Activated T-helper 1 cell treated with Interleukin-2 at 50 U/mL for 16 hours (primary cell): Measurements from ENCODE around the gene EMC8.

Experiments
- DNase-seq: peaks from one replicate; pipeline ENCODE4 v3.0.0-alpha.2; 2020; ENCODE audit warnings: low read depth

EMC8 gene

GRCh38 chr16:85783441-85783840 is 15.9 kb downstream of the EMC8 start:
- DNase-seq: no peak

DNA sequence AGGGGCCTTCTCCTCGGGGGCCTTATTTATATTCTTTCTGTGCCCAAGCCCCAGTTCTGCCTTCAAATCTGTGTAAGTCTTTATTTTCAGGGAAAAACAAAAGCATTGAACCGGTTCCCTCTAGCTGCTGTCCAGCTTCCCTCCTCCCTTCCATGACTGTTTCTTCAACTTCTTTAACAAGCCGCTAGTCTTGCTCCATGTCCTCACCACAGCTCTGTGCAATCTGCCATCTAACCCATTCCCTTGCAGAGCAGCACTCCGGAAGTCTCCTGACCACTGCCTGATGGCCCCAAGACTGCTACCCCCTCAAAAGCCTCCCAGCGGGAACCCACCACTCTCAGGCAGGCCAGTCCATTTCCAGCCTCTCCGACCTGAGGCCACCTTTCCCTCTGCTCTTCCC is 16.9 kb downstream of the EMC8 start:
- DNase-seq: no peak

GRCh38 chr16:85781695-85782370 is 17.5 kb downstream of the EMC8 start:
- DNase-seq: no peak

- DNase-seq: no peak
Measured at GRCh38 chr16:85781156-85781555, 18.2 kb downstream of the EMC8 start.

DNA sequence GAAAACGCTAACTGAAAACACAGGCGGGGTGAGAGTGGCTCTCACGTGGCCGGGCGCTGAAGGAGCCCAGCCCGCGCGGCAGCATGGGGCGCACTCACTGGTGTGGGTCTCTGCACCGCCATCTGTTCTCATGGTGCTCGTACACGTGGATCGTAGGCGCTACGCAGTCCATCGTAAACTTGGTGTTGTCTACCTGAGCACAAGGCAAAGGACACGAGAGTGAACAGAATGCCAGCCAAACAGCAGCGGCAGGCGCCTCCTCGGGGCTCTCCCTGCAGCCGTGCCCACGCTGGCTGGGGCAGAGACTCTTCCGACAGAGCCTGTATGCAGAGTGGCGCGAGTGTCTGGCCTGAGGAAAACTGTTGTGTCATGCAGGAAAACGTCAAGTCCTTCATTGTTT is 19.1 kb downstream of the EMC8 start:
- no peak for DNase-seq

DNA sequence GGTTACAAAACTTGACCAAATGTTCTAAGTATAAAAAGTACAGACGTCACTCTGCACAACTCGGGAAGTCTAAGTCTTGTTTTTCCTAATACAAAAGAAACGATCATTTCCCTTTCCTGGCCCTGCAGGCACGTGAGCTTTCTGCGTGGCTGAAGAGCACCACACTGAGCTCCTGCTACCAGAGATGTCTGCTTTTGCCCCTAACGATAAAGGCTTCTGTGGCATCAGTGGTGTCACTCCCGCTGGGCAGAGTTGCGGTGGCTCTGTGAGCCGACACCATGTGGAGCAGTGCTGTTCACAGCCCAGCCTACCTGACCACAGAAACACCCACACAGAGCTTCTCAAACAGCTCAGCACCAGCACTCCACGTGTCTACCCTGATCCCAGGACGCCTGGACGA is 20.5 kb downstream of the EMC8 start:
- no peak for DNase-seq

GRCh38 chr16:85777583-85778310 is 21.6 kb downstream of the EMC8 start:
- no peak for DNase-seq

DNA sequence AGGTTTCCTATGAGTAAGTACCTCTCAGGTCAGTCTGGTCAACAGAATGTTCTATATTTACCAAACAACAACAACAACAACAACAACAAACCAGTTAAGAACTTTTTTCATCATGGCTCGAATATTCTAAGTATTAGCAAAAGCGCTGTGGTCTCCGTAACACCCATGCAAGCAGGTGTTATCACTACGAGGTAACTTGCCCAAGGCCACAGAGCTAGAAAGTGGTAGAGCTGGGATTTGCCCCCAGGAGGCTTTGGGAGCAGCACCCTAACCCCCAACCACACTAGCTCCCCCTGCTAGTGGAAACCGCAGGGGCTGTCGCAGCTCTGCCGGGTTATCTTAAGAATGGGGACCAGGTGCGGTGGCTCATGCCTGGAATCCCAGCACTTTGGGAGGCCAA is 24.5 kb downstream of the EMC8 start:
- DNase-seq: no peak

GRCh38 chr16:85774136-85774535 is 25.2 kb downstream of the EMC8 start:
- no peak for DNase-seq

DNA sequence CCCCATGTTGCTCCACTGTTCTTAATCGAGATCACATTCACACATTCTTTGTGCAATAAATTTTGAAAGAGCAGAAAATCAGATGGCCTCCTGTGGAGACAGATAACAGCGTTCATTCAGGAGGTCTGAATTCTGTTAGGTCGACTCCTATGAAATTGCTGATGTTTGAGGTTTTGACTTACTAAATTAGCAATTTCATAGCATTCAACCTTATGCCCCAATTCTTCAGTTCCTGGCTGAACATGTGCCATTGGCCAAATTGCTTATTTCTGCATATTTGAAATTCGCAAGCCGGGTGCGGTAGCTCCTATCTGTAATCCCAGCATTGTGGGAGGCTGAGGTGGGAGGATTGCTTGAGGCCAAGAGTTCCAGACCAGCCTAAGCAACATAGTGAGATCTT is 26.3 kb downstream of the EMC8 start:
- no peak for DNase-seq

DNA sequence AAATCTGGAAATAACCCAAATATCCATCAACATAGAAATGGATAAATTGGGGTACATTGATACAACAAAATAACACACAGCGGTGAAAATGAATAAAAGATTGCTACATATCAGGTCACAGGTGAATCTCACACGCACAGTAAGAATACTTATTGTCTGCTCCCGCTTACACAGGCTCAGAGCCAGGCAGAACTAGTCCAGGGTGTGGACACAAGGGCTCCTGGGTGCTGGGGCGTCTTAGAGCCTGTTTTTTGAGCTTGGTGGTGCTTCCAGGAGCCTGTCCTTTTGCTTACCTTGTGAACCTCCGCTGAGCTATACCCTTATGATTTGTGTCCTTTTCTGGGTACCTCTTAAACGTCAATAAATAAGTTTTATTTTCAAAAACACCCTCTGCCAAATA is 28.6 kb downstream of the EMC8 start:
- DNase-seq: no peak

GRCh38 chr16:85768199-85768598 is 31.1 kb downstream of the EMC8 start:
- no peak for DNase-seq

DNA sequence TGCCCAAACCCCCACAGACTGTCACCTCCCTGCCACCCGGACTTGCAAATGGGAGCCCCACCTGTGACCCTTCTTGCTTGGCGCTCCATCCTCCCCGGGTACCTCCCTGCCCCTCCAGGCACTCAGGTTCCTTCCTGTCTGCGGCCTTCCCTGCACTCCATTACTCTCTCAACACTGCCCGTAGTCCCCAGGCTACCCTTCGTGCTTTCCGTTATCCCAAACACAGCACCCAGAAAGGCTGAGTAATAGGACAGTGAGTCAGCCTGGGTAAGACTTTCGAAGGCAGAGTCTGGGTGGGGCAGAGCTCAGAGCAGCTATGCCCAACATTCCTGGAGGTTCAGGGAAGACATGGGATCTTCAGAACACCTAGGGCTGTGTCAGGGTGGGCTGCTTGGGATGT is 31.8 kb downstream of the EMC8 start:
- no peak for DNase-seq

GRCh38 chr16:85765767-85766166 is 33.6 kb downstream of the EMC8 start:
- DNase-seq: no peak

DNA sequence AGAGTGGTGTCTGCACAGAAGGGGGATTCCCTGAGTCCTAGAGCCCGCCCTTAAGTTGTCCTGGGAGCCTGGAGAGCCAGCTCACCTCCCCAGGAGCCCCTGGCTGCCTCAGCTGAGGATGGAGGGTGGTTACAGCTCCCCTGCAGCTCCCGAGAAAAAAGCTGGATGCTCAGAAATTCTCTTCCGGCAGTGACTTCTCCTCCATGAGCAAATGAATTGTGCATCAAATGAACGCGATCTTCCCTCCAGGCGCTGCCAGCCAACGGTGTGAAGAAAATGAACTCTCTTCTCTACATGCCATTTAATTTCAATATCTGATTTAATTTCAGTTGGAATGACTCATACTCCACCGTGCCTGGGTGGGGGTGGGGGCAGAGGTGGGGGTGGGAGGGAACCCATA is 34.1 kb downstream of the EMC8 start:
- no peak for DNase-seq

- DNase-seq: no peak
Measured at GRCh38 chr16:85763616-85764015, 35.7 kb downstream of the EMC8 start.

GRCh38 chr16:85762970-85763369 is 36.4 kb downstream of the EMC8 start:
- DNase-seq: no peak

- DNase-seq: no peak
Measured at GRCh38 chr16:85761861-85762260, 37.5 kb downstream of the EMC8 start.

- DNase-seq: no peak
Measured at GRCh38 chr16:85759631-85760419, 39.5 kb downstream of the EMC8 start.

- DNase-seq: no peak
Measured at GRCh38 chr16:85759136-85759535, 40.2 kb downstream of the EMC8 start.

GRCh38 chr16:85757341-85757822 is 42.0 kb downstream of the EMC8 start:
- DNase-seq: no peak

GRCh38 chr16:85755929-85756768 is 43.2 kb downstream of the EMC8 start:
- DNase-seq: no peak
